ENCODE results near the gene DNAL4. TPM values are rescaled to one million over a fixed set of nuclear protein-coding genes. Genes with fewer than 3 reads are reported as not detected.

The DNAL4 gene
- total RNA-seq, 1 donor from 2014 or later = 10.0 TPM

DNA sequence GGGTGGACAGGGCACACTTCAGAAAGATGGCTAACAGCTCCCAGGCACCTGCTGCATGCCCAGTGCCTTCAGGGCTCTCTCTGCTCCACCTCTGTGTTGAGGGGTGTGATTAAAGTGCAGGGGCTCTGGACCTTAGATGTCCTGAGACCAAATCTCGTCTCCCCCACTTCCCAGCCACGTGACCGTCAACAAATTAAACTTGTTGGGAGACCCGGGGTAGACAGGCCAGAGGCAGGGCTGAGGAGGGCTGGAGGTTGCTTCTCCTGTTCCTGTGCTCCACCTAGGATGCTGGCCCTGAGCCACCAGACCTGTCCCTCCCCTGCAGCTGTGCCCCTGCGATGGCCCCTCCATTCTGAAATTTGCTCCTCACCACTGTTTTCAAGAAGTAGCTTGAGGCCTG lies 32.9 kb upstream of the DNAL4 start:
- Histone ChIP-seq H3K4me3 (no peak overlapping the region), H3K27ac (replicated peaks) (no peak overlapping the region), H3K4me1 (no peaks in the 10 kb centered on the region), H3K36me3 (peaks cover 3% of the 10 kb centered on the region), H3K9me3 (replicated peaks) (no peaks in the 10 kb centered on the region), H3K27me3 (ENCODE audit: low read depth) (no peaks in the 10 kb centered on the region)
- DNase-seq = no peak
- TF ChIP-seq, protein P1, sequence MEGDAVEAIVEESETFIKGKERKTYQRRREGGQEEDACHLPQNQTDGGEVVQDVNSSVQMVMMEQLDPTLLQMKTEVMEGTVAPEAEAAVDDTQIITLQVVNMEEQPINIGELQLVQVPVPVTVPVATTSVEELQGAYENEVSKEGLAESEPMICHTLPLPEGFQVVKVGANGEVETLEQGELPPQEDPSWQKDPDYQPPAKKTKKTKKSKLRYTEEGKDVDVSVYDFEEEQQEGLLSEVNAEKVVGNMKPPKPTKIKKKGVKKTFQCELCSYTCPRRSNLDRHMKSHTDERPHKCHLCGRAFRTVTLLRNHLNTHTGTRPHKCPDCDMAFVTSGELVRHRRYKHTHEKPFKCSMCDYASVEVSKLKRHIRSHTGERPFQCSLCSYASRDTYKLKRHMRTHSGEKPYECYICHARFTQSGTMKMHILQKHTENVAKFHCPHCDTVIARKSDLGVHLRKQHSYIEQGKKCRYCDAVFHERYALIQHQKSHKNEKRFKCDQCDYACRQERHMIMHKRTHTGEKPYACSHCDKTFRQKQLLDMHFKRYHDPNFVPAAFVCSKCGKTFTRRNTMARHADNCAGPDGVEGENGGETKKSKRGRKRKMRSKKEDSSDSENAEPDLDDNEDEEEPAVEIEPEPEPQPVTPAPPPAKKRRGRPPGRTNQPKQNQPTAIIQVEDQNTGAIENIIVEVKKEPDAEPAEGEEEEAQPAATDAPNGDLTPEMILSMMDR (IDR thresholded peaks at IDR 0.05; ENCODE audit: borderline replicate concordance) = no peak
- intact Hi-C loops (cut with micrococcal nuclease) = no loop called here

DNA sequence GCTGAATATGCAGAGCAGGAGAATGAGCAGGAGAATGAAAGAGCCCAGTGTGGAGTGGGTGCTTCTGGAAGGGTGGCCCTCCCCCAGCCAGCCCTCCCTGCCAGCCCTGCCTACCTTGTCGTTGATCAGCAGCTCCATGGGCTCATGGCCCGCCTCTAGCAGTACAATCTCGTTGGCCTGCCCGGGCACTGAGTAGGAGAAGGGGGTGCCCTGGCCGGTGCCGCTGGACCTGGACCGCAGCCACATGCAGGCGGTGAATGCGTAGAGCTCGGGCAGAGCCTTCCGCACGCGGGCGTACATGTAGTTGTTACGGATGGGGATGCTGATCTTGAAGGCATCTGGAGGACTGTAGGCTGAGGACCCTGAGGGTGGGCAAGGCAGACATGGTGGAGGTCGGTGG lies 32.4 kb upstream of the DNAL4 start:
- Histone ChIP-seq H3K27me3 (ENCODE audit: low read depth) (no peaks in the 10 kb centered on the region), H3K4me1 (no peaks in the 10 kb centered on the region), H3K4me3 (no peak overlapping the region), H3K27ac (replicated peaks) (no peak overlapping the region), H3K9me3 (replicated peaks) (no peaks in the 10 kb centered on the region), H3K36me3 (peaks cover 3% of the 10 kb centered on the region)
- intact Hi-C loops (cut with micrococcal nuclease) = no loop called here
- TF ChIP-seq, protein P1 (IDR thresholded peaks at IDR 0.05; ENCODE audit: borderline replicate concordance) = no peak
- DNase-seq = no peak

DNA sequence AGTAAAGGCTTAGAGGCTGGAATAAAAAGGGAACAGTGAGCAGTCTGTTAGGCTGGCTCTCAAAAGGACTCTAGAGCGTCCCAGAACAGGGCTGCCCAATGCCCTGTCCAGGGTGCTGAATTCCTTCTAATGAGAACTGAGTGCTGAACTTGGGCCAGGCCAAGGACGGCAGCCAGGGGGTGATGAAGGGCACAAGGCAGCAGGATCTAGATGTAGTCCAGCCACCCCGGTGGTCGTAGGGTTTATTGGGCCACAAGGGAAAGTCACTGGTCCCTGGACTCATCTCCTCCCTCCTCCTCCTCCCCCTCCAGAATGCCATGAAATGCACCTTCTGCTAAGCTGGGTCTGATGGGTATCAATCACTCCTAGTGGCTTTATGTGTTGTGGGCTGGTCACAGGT lies 30.6 kb upstream of the DNAL4 start:
- Histone ChIP-seq H3K4me3 (no peak overlapping the region), H3K36me3 (peaks cover 3% of the 10 kb centered on the region), H3K9me3 (replicated peaks) (no peaks in the 10 kb centered on the region), H3K4me1 (no peaks in the 10 kb centered on the region), H3K27ac (replicated peaks) (no peak overlapping the region), H3K27me3 (ENCODE audit: low read depth) (no peaks in the 10 kb centered on the region)
- TF ChIP-seq, protein P1 (IDR thresholded peaks at IDR 0.05; ENCODE audit: borderline replicate concordance) = peak; percentile 54
- peak; percentile 38 for DNase-seq
- intact Hi-C loops (cut with micrococcal nuclease) = no loop called here

DNA sequence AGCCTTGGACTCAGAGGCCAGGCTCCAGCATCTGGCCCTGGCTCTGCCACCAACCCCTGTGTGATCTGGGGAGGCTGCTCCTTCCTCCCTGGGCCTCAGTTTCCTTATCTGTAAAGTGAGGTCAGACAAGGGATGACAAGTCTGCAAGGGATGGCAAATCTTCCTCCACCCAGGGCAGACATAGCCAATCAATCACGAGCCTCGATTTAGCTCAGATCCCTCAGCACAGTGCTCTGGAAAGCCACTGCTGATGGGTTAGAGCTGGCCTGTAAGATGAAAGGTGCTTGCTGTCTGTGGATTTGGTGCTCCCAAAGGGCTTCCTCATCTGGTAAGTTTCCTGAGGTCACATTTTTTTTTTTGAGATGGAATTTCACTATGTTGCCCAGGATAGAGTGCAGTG lies 29.7 kb upstream of the DNAL4 start:
- Histone ChIP-seq H3K27me3 (ENCODE audit: low read depth) (no peaks in the 10 kb centered on the region), H3K27ac (replicated peaks) (no peak overlapping the region), H3K4me1 (no peaks in the 10 kb centered on the region), H3K9me3 (replicated peaks) (no peaks in the 10 kb centered on the region), H3K4me3 (no peak overlapping the region), H3K36me3 (peaks cover 3% of the 10 kb centered on the region)
- intact Hi-C loops (cut with micrococcal nuclease) = no loop called here
- TF ChIP-seq, protein P1 (IDR thresholded peaks at IDR 0.05; ENCODE audit: borderline replicate concordance) = no peak
- no peak for DNase-seq

DNA sequence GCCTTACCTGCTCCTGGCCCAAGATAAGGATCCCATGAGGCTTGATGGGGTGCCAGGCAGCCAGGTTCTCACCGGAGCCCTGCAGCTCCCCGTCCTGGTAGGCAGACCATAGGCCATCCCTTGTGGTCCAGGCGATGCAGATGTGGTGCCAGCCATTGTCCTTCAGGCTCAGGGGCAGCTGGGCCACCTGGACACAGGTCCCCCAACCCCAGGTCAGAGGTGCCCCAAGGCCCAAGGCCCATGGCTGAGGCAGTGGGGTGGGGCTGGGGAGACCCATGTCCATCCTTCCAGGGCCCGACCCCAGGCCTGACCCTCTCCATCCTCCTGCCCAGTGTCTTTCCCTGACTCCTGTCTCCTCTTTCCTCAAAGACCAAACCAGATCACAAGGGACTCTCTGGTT lies 29.1 kb upstream of the DNAL4 start:
- intact Hi-C loops (cut with micrococcal nuclease) = no loop called here
- Histone ChIP-seq H3K36me3 (peaks cover 3% of the 10 kb centered on the region), H3K4me1 (no peaks in the 10 kb centered on the region), H3K9me3 (replicated peaks) (no peaks in the 10 kb centered on the region), H3K4me3 (no peak overlapping the region), H3K27me3 (ENCODE audit: low read depth) (no peaks in the 10 kb centered on the region), H3K27ac (replicated peaks) (no peak overlapping the region)
- DNase-seq = no peak
- TF ChIP-seq, protein P1 (IDR thresholded peaks at IDR 0.05; ENCODE audit: borderline replicate concordance) = no peak

DNA sequence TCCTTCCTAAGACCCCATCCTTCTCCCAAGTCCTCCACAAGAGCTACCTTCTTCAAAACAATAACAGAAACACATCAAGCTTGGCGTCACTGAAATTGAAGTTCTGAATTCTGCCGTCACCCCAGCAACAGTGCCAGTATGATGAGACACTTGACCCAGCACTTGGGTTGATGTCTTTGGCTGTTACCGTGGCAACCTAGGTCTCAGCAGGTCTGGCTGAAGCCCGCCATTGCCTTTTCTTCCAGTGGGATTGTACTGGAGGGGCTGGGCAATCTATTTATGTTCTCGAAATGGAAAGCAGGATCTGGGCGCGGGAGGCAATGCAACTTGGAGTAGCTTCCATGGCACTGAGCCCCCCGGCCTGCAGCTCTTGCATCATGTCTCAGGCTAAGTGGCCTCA lies 26.1 kb upstream of the DNAL4 start:
- intact Hi-C loops (cut with micrococcal nuclease) = no loop called here
- TF ChIP-seq, protein P1 (IDR thresholded peaks at IDR 0.05; ENCODE audit: borderline replicate concordance) = no peak
- Histone ChIP-seq H3K27me3 (ENCODE audit: low read depth) (no peaks in the 10 kb centered on the region), H3K9me3 (replicated peaks) (no peaks in the 10 kb centered on the region), H3K4me3 (no peak overlapping the region), H3K36me3 (no peaks in the 10 kb centered on the region), H3K27ac (replicated peaks) (no peak overlapping the region), H3K4me1 (no peaks in the 10 kb centered on the region)
- DNase-seq = no peak
